OCI-LY3 (cell line): Measurements from ENCODE around the gene MCTP2.

Source experiments
- H2AFZ ChIP-seq: fragments of 200-600, 300-600 bp; shearing (Covaris generic); 2 replicates; pipeline ENCODE4 v1.6.0; 2014; ENCODE audit warnings: antibody characterized with exemption, low read depth, low read length
- H3K27ac ChIP-seq: fragments of 200-600, 300-600 bp; sonication (generic); 2 replicates; pipeline ENCODE4 v1.5.1; 2014; ENCODE audit warnings: mild to moderate bottlenecking, low read length, moderate library complexity, mixed read lengths
- H3K27me3 ChIP-seq: fragments of 200-600, 300-600 bp; sonication (generic); 2 replicates; pipeline ENCODE4 v1.6.1; 2014; ENCODE audit warnings: low read depth, low read length, mixed read lengths
- H3K36me3 ChIP-seq: fragments of 200-600, 300-600 bp; sonication (generic); replicated peaks from 2 replicates; pipeline ENCODE3; 2014; ENCODE audit warnings: low read depth, low read length, mixed read lengths
- H3K4me1 ChIP-seq: fragments of 300-600, 200-600 bp; sonication (generic); 2 replicates; pipeline ENCODE4 v1.6.1; 2014; ENCODE audit warnings: low read length, mixed read lengths
- H3K4me2 ChIP-seq: fragments of 200-600, 300-600 bp; sonication (generic); 2 replicates; pipeline ENCODE4 v1.6.1; 2014; ENCODE audit warnings: low read length, mixed read lengths
- H3K4me3 ChIP-seq: fragments of 300-600, 200-600 bp; sonication (generic); 2 replicates; pipeline ENCODE4 v1.5.1; 2014; ENCODE audit warnings: antibody characterized with exemption, mild to moderate bottlenecking, low read length, moderate library complexity
- H3K79me2 ChIP-seq: fragments of 300-600, 200-600 bp; shearing (Covaris generic); 2 replicates; pipeline ENCODE4 v1.6.1; 2014; ENCODE audit warnings: mild to moderate bottlenecking, low read length, mixed read lengths
- H3K9ac ChIP-seq: fragments of 300-600, 200-600 bp; shearing (Covaris generic); 2 replicates; pipeline ENCODE4 v1.6.0; 2014; ENCODE audit warnings: mild to moderate bottlenecking, low read length, moderate library complexity
- H3K9me3 ChIP-seq: fragments of 200-600, 300-600 bp; shearing (Covaris generic); 2 replicates; pipeline ENCODE4 v1.6.1; 2014; ENCODE audit warnings: low read length, mixed read lengths; ENCODE audit not compliant: insufficient read depth
- H4K20me1 ChIP-seq: fragments of 200-600, 300-600 bp; sonication (generic); 2 replicates; pipeline ENCODE4 v1.6.1; 2016; ENCODE audit warnings: low read length, mixed read lengths; ENCODE audit not compliant: insufficient read depth
- CTCF ChIP-seq: fragments of 200-600, 300-600 bp; sonication (generic); IDR thresholded peaks from 2 replicates; pipeline ENCODE4 v1.5.1; 2014; ENCODE audit warnings: antibody characterized with exemption, low read length, low read depth
- EZH2phosphoT487 ChIP-seq: fragments of 200-600 bp; shearing (Covaris generic); IDR thresholded peaks from 2 replicates; pipeline ENCODE4 v1.6.1; 2018; ENCODE audit warnings: antibody characterized with exemption, mixed run types, low read depth

MCTP2 gene

GRCh38 chr15:94269954-94270353 is 38.6 kb downstream of the MCTP2 start:
- no peak for TF ChIP-seq CTCF
- TF ChIP-seq EZH2phosphoT487, result no peak
- H4K20me1 ChIP-seq, result no peaks in the 10 kb centered on the region
- no peak overlapping the region for H3K4me2 ChIP-seq
- H3K9ac ChIP-seq, result no peak overlapping the region
- no peak overlapping the region for H3K27ac ChIP-seq
- no peak overlapping the region for H3K4me3 ChIP-seq
- no peaks in the 10 kb centered on the region for H3K79me2 ChIP-seq
- H3K36me3 ChIP-seq, result no peaks in the 10 kb centered on the region
- no peak overlapping the region for H2AFZ ChIP-seq
- H3K27me3 ChIP-seq, result no peaks in the 10 kb centered on the region
- peaks cover 7% of the 10 kb centered on the region; the same call in 1 of the 2 replicates for H3K4me1 ChIP-seq
- H3K9me3 ChIP-seq, result no peaks in the 10 kb centered on the region

GRCh38 chr15:94270570-94270969 is 39.2 kb downstream of the MCTP2 start:
- Histone ChIP-seq H3K27me3 (no peaks in the 10 kb centered on the region), H4K20me1 (no peaks in the 10 kb centered on the region), H3K27ac (no peak overlapping the region), H3K4me2 (no peak overlapping the region), H3K9ac (no peak overlapping the region), H3K4me1 (peaks cover 7% of the 10 kb centered on the region; the same call in 1 of the 2 replicates), H3K79me2 (no peaks in the 10 kb centered on the region), H3K4me3 (no peak overlapping the region), H3K9me3 (no peaks in the 10 kb centered on the region), H3K36me3 (no peaks in the 10 kb centered on the region), H2AFZ (no peak overlapping the region)
- no peak for TF ChIP-seq CTCF
- TF ChIP-seq EZH2phosphoT487, result no peak

- Histone ChIP-seq H3K4me2 (no peak overlapping the region), H4K20me1 (no peaks in the 10 kb centered on the region), H3K36me3 (no peaks in the 10 kb centered on the region), H3K4me1 (peaks cover 7% of the 10 kb centered on the region; the same call in 1 of the 2 replicates), H3K9me3 (no peaks in the 10 kb centered on the region), H3K27me3 (no peaks in the 10 kb centered on the region), H3K79me2 (no peaks in the 10 kb centered on the region), H3K27ac (no peak overlapping the region), H3K4me3 (no peak overlapping the region), H3K9ac (no peak overlapping the region), H2AFZ (no peak overlapping the region)
- TF ChIP-seq EZH2phosphoT487, result no peak
- no peak for TF ChIP-seq CTCF
Observed at GRCh38 chr15:94272251-94272898, 41.0 kb downstream of the MCTP2 start.

- TF ChIP-seq EZH2phosphoT487 (no peak), CTCF (no peak)
- Histone ChIP-seq H3K36me3 (no peaks in the 10 kb centered on the region), H3K9ac (no peak overlapping the region), H3K4me1 (peaks cover 7% of the 10 kb centered on the region; the same call in 1 of the 2 replicates), H3K79me2 (no peaks in the 10 kb centered on the region), H3K9me3 (no peaks in the 10 kb centered on the region), H3K27ac (no peak overlapping the region), H4K20me1 (no peaks in the 10 kb centered on the region), H3K4me3 (no peak overlapping the region), H3K4me2 (no peak overlapping the region), H2AFZ (no peak overlapping the region), H3K27me3 (no peaks in the 10 kb centered on the region)
Observed at GRCh38 chr15:94273826-94274225, 42.5 kb downstream of the MCTP2 start.
